HG02798 (cell line): ENCODE results near the gene FER1L5.

Experiments
- ATAC-seq: cut with Tn5 transposase; IDR thresholded peaks from one replicate; pipeline ENCODE4 v1.9.1; 2021; ENCODE audit warnings: mild to moderate bottlenecking; ENCODE audit not compliant: unreplicated experiment, poor library complexity

Gene FER1L5

DNA sequence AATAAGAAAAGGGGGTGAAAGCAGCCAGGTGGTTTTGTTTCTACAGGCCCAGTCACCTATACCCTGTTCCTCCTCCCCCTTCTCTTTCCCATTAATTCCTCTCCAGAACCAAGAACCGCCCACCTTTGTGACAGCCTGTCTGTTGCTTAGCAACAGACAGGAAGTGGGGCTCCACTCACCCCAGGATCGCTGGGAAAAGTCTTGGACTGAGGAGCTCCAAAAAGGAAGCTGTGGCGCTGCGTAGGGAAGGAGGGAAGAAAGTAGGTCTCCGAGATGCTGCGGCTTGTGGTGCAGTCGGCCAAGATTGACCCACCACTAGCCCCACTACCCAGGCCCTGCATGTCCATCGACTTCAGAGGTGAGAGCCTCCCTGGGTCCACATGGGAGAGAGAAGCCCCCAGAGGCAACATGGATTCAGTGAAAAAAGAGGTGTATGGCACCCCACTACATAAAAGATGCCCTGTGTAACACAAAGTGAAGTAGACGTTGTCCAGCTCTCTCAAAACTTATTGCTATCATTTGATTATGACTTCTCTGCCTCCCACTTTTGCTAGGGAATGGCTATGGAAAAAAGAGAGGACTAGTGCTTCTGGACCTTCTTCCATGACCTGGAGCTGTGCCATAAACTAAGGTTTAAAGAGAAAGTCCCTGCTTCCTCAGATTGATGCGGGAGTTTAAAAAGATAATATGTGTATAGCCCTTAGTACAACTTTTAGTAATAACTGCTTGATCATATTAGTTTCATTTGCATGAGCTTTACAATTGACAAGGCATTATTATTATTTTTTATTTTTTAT lies at the start of gene FER1L5:
Gene FER1L5 (plus strand): TSS at position 201 of the 797 bp plus-strand sequence. CDS start 73 bp downstream, at position 274.
- ATAC-seq: no peak

DNA sequence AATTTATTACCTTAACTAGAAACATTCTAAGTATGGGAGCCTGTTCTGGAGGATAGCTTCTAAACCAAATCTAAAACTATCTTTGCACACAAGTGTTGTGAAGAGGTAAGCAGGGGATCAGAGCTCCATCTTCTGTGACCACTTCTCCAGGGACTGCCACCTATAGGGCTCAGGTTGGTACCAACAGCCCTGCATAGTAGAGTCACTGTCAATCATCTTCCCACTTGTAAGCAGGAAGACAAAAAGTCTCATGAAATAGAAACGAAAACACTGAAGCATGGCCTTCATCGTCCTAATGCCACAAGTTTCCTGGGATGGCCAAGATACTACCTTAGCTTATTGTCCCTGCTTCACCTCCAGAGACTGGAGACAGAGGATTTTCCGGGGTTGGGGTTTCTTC lies 48.3 kb upstream of the FER1L5 start:
- ATAC-seq: no peak

DNA sequence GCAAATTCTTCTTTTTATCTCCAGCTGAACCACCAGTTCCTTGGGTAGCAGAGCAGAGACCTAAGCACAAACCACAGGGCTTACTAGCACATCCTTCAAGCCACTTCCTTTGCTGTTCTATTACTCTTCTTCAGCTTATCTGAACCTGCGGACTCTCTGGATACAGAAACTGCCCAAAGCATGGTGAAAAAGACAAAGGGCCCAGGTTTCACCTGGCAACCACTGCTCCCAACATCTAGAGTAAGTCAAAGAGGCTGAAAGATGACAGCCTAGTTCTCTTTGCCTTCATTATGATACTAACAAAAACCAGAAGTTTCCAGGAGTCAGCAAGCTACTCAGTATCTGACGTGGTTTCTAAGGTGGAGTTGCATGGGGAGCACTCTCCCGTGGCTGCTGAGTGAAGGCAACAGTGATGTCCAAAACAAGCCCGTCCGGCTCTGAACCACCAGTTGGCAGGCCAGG lies 47.8 kb upstream of the FER1L5 start:
- ATAC-seq: no peak

DNA sequence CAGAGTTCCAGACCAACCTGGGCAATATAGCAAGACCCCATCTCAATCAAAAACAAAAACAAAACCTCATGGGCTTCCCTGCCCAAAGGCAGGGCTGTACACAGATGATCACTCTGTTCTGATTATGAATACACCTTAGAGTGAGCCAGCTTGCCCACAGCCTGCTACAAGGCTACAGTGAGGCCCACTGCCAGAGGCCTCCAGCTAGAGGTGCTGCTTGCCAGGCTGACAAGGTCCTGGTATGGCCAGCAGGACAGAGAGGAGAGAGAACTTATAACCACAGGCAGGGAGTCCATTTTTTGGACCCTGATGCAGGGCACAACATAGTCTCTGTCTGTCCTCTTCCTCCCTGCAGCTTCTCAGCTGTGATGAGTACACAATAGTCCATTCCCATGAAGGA lies 46.0 kb upstream of the FER1L5 start:
- ATAC-seq: no peak

DNA sequence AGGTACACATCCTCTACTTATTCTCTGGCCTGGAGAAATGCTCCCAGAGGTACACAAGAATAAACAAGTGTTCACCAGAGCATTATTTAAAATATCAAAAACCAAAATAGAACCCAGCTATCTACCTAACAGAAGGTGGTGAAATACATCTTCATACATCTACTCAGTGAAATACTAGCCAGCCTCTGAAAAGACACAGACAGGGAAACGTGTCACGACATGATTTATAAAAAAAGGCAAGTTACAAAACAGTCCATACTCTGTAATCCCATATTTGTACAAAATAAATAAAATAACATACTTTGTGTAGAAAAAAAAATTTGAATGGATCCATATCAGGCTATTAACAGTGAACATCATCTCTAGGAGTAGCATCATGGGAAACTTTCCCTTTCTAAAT lies 42.6 kb upstream of the FER1L5 start:
- no peak for ATAC-seq

DNA sequence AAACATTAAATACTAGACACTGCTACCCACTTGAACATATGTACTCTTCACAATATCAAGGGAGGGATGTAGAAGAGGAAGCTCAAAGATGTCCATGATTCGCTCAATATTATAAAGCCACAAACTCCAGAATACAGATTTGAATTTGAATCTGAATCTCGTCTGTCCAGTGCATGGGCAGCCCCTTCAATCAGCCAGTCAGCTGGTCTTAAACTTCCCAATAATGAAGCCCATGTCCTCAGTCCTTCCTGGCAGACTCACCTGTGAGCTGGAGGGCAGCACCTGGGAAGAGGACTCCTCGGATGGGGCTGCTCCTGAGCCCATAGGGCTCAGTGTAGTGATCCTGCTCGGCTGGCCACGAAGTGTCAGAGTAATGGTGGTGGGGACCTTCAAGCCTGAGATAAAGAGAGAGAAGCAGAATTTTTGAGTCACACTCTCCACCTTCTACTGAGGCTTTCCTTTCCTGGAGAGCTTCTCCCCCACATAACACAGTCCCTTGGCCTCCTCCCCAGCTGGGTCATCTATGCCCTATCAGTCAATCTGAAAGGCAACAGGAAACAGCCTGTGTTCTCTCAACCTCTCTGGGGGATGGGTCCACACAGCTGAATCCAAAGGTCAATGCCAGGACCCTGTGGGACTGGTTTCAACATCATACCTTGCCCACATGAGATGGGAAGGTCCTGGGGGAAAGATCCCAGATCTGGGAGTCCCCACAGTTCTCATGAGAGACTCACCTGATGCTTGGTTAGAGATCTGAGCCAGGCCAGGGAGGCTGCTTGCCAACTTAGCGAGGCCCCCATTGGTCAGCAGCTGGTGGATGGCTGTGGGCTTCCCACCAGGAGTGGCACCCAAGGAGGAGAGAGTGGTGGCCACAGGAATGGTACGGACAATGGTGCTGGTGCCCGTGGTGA lies 40.9 kb upstream of the FER1L5 start:
- no peak for ATAC-seq

DNA sequence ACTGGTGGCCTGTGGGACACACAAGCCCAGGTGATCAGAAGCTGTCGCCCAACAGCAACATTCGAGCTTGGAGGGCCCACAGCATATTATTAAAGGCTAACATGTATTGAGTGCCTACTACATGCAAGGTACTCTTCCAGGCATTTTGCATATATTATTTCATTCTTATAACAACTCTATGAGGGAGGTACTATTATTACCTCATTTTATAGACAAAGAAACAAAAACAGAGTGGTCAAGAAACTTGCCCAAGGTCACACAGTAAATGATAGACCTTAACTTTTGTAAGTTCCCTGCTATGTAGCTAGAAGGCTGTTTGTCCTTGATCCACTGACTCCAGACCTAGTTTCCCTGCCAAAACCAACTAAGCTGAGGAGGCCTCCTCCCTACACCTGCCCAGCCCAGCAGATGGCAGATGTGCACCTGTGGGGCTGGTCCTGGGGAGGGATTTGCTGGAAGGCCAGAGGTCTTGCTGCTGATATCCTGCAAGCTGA lies 40.2 kb upstream of the FER1L5 start:
- ATAC-seq: no peak

DNA sequence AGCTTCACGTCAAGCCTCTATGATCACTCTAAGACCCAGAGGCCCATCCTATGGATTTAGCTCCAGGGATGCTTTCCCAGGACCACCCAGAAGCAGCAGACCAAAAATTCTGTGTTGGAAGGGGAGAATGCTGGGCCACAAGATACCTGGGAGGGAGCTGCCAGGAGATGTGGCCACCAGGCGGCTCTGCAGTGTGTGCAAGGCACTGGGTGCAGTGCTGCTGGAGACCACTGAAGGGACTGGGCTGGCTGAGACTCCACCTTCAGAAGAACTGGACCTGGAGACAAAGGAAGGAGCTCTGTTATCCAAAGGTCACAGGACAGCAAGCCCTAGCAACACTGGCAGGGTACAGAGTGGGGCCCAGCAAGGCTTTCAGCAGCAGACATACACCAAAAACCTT lies 38.5 kb upstream of the FER1L5 start:
- ATAC-seq: no peak

DNA sequence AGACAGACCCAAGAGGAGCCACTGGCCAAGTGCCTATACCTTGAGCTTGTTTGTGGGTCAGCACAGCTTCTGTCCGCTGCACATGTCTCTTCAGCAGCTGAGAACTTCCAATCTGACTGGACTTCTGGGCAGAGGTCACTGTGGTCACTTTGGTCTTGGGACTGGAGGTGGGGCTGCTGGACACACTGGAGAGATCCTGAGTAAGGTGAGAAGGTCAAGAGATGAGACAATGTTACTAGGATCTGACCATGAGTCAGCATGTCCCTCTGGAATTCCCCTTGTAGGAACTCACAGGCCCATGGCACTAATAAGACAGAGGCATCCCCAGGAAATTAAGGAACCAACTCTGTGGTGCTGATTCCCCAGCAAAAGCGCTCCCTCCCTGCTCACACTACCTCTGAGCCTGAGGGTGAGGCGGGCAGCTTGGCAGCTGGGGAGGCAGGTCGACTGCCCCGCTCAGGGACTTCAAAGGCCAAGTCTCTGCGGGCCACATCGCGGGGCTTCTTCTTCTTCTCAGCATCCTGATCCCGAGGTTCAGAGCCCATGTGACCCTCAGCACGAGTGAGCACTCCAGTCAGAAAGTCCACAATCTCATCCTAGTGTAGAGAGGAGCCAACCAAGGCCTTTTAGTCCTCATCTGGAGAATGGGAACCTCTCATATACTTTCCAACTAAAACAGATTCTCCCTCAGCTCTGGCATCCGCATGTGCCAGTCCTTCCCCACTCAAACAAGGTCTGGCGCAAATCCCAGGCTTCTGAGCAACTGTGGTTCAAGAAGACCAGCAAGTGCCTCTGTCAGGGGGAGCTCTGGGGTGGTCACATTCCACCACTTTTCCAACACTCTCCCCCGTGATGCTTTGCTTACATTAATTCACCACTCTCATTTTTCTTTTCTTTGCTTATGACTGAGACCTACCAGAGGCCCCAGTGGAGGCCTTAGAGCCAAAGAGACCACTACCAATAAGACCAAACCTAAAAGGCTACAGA lies 33.8 kb upstream of the FER1L5 start:
- ATAC-seq: no peak

DNA sequence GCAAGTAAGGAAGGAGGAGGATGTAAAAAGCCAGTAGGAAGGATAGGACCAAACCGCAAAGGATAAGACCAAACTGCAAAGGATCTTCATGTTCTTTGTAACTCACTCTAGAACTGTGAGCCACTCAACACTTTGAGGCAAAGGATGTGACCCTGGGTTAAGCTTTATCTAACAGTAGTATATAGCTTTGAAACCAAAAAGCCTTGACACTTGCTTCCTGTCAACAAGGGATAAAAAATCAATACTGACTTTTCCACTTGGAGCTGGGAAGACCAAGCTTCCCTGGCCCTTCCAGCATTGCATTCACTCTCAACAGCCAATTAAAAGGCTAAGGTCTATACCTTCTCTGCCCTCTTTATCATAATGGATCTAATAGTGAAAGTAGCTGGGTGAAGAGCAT lies 26.4 kb upstream of the FER1L5 start:
- no peak for ATAC-seq

DNA sequence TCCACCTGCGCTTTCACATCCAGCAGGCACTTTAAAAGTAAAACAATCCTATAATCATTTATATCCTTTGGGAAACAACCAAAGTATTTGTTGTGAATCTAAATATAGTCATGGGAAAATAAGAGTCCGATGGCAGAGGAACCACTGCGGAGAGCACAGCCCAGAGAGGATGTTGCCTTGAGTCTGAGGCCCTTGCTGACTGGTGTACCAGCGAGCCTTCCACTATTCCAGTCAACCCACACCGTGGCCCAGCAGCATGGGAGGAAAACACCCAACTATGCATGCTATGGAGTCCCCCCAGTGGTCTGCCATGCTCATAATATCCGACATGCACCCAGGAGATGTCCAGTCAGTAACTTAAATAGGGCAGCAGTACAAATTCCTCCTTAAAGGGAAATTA lies 26.0 kb upstream of the FER1L5 start:
- ATAC-seq: no peak

DNA sequence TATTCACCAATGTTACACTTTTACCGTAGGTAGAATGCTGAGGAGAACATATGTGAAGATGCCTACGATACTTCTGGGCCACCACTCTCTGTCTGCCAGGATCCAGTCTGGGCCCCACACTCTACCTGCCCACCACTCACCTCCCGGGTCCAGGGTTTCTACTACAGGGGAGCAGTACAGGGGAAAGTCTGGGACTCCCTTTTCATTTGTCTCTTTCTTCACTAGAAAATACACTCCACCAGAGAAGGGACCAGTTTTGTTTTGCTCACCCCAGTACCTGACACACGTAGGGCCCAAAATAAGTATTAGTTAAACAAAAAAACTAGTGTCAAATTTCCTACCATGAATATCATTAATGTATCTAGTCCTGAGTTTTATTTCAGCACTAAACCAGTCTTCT lies 25.6 kb upstream of the FER1L5 start:
- ATAC-seq: no peak

DNA sequence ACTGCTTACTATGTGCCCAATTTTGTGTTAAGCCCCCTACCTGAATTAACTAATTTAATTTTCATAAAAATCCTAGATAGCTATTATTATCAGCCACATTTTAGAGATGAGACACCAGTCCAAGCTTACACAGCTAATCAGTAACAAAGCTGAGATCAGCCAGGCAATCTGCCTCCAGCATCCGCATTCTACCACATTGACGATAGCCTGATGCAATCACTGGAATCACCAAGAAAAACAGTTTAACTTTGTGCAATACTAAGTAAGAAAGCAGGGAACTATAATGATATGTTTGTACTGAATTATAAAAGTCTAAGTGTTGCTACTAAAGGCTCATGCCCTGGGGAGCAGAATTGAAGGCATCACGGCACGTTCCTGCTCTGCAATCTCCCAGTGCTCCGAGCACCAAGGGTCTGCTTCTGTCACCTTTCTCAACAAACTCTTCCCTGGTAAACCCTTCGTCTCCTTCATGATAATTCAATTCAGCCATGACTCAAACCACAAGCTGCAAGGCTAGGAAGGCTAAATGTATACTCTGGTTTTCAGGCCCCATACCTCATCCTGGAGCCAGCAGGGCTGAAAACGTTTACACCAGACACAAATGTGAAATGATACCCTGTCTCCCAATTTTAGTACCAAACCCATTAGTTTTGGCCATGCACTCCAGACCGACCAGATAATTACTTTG lies 23.8 kb upstream of the FER1L5 start:
- ATAC-seq: no peak

DNA sequence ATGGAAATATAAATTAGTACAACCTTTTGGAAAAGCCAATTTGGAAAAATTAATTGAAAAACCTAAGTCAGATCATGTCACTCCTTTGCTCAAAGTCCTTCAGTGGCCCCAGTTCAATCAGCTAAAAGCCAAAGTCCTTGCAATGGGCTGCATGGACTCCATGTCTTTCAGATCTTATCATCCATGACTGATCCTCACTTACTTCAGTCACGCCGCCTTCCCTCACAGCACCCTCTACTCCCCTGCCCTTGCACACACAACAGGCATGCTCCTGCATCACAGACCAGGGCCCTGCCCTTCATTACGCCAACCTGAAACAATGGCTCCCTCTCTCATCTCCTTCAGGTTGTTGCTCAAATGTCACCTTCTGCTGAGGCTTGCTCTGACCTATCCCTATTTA lies 20.0 kb upstream of the FER1L5 start:
- ATAC-seq: no peak

DNA sequence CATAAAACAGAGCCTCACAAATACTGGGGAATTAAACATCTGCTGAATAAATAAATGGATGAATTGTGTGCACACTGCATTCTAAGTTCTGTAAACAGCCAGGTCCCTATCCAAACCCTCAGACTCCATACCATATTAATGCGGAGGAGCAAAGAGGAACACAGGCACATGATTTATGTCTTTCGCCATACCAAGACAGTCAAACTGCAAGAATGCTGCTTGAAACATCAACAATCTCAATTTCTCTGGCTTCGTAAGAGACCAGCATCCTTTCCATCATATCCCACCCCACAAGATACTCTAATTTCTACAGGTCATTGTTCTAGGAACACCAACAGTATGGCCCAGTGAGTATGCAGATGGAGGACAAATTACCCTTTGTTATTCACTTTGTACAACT lies 19.4 kb upstream of the FER1L5 start:
- ATAC-seq: no peak

DNA sequence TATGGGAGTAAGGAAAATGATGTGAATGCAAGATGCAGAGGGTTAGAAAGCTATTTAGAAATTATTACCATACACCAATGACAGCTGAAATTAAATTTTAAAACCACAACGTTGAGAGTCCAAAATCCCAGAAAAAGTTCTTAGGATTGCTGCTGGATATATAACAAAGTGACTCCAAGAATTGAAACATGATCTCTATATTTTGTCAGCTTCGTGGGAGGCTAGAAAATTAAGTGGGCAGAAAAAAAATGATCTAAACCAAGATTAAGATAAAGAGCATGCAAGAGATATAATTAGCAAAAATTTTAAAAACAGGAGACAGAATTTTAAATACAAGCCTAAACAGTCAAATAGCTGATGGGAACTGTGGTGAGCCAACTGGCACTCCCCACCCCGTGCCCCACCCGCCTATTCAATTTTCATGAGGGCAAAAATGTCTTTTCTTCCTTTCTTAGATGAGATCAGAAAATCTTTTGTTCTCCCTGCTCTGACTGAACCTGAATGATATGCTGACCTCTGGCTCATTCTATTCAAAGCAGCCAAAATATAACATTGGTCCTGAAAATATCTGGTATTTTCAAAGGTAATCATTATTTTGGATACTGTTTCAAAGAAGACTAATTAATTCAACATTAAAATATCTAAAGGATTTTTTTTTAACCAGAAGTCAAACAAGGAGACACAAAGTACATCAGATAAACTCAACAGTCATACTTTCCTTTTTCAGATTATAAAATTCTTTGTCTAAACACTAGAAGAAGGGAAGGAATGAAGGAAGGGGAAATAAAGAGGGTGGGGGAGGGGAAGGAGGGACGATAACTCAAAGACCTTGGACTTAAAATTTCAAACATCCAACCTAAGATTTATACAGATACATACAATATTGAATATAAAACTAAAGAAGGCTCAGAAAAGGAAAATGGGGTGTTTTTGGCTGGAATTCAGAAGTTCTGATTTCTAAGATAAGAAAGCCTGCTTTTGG lies 16.7 kb upstream of the FER1L5 start:
- no peak for ATAC-seq

DNA sequence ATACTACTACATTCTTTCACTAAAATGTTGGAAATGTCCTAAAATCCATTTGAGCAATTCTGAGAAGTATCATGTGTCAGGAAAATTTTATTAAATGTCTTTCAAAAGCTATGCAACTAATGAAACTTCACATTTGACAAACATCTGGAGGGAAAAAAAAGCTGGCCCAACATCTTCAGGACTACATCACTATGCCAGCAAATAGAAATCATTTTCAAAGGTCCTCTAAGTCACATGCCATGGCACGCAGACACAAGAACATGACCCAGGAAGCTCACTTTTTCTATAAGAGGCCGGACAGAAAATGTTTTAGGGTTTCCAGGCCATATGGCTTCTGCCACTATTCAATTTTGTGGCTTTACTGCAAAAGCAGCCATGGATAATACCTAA lies 16.0 kb upstream of the FER1L5 start:
- ATAC-seq: no peak

DNA sequence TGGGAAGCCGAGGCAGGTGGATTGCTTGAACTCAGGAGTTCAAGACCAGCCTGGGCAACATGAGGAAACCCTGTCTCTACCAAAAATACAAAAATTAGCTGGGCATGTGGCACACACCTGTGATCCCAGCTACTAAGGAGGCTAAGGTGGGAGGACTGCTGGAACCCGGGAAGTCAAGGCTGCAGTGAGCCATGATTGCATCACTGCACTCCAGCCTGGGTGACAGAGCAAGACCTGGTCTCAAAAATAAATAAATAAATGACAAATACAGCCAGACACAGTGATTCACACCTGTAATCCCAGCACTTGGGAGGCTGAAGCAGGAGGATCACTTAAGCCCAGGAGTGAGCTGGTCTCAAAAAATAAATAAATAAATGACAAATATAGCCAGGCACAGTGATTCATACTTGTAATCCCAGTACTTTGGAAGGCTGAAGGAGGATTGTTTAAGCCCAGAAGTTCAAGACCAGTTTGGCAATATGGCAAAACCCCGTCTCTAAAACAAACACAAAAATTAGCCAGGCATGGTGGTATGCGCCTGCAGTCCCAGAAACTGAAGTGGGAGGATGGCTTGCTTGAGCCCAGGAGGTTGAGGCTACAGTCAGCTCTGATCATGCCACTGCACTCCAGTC lies 10.6 kb upstream of the FER1L5 start:
- ATAC-seq: no peak
